Kidney glomerular epithelial cell (primary cell): ENCODE results near the gene AMPD3.

Experiments
- DNase-seq: peaks from one replicate; lab custom pipeline; 2025; lab: John Stamatoyannopoulos, UW

AMPD3 gene

DNA sequence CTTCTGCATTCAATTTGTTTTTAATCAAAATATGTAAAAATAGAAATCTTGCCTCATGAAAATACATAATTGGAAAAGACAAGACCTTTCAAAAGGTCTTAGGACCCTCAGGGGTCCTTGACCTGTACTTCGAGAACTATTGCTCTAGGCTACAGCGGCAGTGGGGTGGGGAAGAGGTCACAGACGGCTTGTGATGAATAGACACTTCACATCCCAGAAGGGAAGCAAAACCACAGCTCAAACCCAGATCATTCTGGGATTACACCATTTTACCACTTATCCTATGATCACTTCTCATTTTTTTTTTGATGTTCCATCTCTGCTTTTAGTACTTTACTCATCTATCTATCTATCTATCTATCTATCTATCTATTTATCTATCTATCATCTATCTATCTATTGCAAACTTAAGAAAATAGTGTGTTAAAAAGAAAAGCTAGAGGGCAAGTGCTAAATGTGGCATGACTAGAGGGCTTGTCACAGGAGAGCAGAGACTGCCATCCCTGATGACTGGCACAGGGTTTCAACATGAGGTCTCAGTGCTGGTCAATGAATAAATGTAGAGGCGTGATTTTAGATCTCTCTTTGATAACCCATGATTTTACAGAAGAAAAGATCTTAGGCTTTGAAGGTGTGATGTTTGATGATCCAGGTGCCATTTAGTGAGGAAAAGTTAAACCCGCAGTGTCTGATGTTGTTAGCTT lies 48.9 kb downstream of the AMPD3 start:
- no peak for DNase-seq

DNA sequence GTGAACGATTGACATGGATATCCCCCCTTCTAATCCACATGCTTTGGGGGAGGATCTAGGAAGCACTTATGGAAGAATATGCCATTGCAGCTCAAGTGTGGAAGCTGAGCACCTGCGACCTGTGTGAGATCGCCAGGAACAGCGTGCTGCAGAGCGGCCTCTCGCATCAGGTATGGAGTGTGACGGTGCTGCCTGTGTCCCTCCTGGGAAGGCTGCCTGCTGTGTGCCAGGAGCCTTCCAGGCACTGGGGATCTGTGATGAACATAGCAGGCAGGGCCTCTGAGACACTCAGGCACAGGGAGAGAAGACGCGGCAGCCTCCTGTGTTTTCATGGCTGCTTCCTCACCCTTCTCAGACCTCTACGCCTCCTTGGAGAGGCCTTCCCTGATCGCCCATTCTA lies 49.4 kb downstream of the AMPD3 start:
- no peak for DNase-seq

DNA sequence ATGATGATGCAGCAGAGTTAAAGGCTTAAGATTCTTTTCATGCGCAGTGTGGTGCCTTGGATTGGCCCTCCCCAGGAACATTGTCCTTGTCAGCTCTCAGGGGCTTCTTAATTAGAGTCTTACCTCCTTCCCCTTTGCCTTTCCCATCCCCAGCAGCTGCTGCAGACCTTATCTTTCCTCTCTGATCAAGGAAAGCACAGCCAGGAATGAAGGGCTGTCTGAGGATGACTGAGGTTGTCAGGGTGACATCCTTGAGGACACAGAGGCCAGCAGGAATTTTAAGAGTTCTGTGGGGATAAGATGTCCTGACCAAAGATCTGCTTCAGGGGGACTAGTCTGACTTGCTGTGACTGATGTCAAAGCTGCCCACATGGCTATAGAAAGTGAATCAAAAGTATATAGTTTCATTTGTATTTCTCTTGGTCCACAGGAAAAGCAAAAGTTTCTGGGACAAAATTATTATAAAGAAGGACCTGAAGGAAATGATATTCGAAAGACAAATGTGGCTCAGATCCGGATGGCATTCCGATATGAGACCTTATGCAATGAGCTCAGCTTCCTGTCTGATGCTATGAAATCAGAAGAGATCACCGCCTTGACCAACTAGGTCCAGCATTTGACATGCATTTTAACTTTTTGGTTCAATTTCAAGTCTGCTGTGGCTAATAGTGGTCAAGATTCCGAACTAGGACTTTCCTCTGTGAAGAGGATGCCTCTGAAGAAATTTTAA lies 50.4 kb downstream of the AMPD3 start:
- DNase-seq = no peak

DNA sequence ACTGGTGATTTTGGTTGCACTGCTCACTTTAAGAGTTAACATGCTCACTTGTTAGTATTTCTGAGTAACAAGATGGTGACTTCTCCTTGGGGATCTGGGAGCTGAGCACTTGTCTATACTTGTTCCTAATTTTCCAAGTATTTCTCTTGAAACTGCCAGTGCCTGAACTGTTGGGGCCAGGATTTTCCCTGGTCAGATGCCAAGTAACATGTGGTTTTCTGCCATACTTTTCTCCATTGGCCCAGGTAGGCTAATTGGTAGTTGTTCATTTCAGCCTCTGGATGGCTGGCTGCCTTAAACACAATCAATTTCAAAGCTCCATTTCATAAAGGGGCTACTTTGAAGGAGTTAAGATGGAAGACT lies 50.9 kb downstream of the AMPD3 start:
- DNase-seq = no peak

DNA sequence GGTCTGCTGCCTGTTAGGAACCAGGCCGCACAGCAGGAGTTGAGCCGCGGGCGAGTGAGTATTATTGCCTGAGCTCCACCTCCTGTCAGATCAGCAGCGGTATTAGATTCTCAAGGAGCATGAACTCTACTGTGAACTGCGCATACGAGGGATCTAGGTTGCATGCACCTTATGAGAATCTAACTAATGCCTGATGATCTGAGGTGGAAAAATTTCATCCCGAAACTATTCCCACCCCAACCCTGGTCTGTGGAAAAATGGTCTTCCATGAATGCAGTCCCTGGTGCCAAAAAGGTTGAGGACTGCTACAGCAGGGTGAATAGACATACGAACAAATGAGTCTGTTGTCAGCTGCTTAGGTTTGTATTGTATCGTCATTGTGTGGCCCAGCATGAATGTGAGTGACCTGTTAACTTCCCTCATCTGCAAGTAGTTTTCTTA lies 56.1 kb downstream of the AMPD3 start:
- DNase-seq = no peak

DNA sequence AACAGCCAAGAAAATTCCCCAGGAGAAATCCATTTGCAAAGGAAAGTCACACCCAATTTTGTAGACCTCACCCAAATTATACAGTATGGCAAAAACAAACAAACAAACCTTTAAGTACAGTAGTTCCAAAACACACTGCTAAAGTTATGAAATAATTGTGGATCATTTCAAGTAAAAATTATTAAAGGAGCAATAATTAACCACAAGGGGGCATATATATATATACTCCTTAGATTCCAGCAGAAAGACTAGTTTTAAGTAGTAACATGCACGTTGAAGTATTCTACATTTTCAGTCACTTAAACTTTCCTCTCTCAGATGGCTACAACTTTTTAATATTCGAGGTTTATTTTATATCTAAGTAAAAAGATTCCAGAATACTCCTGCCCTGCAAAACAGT lies 59.1 kb downstream of the AMPD3 start:
- DNase-seq = no peak

DNA sequence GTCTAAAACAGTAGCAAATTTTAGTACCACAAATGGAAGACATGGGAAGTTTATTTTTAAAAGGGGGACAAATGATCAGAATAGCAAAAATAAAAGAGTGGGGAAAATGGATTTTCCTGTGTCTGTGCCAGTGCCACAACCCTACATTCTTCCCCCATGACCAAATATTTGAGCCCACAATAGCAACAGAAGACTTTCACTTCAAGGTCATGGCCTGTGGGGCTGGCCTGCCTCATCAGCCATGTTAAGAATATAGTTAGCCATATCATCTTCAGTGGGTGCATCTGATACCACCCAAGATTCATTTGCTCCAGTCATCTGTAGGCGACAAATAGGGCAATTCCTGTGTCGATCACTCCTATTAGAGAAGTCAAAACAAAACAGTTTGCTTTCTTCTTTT lies 59.6 kb downstream of the AMPD3 start:
- no peak for DNase-seq

DNA sequence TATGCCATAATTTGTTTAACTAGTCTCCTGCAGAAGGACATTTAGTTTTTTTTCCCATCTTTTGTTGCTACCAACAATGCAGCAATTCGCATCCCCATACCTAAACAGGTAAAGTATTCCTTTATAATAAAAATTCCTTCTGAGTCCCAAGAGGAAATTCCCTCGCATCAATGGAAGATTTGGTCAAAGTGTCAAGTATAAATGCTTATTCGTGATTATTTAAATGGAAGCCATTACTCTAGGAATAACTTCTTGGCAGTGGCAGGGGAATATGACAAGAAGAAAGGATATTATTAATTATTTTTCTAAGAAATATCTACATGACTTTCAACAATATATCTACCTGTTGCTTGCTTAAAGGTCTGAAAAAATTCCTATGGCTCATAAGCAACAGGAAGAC lies 60.4 kb downstream of the AMPD3 start:
- no peak for DNase-seq

DNA sequence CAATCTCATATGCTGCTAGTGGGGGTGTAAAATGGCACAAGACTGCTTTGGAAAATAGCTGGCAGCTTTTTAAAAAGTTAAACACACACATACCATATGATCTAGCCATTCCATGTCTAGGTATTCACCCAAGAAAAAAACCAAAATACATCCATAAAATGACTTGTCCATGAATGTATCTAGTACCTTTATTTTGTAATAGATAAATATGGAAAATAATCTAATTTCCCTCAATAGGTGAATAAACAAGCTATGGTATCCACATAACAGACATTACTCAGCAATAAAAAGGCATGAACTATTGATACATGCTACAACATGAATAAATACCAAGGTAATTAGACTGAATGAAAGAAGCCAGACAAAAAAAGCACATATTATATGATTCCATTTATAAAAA lies 63.1 kb downstream of the AMPD3 start:
- DNase-seq = no peak

DNA sequence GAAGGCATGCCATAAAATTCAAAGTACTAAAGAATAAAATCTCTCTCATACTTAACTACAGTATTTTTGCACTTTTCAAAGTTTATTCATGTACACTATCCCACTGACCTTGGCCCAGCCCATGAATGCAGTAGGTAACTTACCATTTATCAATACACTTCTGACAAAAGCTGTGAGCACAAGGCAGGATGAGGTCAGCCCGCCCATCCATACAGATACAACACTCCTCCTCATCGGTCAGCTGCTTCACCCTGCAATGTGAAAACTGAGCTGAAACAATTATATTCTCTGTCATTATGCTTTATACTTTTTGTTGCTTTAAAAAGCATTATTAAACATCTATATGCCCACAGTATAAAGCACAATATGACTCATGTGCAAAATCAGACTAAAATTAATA lies 63.8 kb downstream of the AMPD3 start:
- DNase-seq = peak; percentile 6

DNA sequence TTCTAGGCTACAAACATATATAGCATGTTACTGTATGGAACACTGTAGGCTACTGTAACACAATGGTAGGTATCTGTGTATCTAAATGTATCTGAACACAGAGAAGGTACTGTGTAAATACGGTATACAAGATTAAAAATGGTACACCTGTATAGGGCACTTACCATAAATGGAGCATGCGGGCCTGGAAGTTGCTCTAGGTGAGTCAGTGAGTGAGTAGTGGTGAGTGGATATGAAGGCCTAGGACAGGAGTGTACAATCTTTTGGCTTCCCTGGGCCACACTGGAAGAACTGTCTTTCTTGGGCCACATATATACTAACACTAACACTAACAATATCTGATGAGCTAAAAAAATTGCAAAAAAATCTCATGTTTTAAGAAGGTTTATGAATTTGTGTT lies 64.6 kb downstream of the AMPD3 start:
- DNase-seq = no peak

DNA sequence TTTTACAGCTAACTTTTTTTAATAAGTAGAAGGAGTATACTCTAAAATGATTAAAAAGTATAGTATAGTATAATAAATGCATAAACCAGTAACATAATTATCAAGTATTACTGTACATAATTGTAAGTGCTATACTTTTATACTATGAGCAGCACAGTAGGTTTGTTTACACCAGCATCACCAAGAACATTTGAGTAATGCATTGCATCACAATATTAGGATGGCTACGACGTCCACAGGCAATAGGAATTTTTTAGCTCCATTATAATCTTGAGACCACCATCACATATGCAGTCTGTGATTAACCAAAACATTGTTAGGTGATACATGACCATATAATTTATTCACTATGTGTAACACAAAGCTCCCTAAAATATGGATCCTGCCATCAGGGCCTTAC lies 65.5 kb downstream of the AMPD3 start:
- DNase-seq = no peak

DNA sequence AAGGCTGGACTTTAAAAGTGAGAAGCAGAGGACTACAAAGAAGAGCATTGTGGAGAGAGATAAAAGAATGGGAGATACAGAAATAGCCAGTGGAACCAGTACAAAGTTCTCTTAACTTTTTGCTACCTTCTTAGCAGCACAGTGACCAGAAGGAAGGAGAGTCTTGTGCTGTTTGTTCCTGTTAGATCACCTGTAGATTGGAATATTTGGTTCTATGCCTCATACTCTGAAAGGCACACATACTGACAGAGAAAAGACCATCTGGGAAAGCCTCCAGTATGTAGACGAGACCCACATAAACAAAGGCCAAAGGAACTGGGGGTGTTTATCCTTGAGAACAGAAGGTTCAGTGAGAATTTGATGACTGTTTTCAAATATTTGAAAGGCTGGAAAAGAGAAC lies 67.2 kb downstream of the AMPD3 start:
- DNase-seq = no peak

DNA sequence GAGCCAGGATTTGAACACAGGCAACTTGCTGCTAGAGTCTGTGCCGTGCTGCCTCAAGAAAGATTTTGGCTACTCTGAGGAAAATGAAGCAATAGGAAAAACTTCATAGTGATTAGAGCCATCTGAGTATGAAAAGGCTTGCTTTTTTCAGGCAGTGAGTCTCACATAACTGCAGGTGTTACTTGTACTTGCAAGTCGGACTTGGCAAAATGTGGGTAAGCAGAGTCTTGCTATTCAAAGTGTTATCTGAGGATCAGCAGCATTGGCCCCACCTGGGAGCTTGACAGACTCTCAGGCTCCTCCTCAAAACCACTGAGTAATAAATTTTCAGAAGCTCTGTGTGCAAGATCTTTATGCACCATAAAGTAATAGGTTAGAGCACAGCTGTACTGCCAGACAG lies 67.9 kb downstream of the AMPD3 start:
- DNase-seq = no peak

DNA sequence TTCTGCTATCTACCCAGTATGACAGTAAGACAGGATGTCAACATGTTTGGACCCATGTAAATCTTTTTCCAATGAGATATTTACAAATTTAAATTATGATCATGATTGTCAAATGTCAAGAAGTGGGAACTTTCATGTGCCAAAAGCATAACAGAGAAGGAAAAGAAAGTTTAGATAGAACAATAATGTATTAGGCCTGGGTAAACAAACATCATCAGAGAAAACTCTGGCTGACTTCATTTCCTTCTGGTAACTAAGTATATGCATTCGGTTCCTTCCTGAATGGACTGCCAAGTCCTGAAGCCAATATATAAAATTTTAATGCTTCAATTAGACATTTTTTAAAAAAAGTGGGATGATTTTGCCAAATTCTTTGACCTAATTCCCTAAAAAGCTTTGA lies 69.4 kb downstream of the AMPD3 start:
- no peak for DNase-seq

DNA sequence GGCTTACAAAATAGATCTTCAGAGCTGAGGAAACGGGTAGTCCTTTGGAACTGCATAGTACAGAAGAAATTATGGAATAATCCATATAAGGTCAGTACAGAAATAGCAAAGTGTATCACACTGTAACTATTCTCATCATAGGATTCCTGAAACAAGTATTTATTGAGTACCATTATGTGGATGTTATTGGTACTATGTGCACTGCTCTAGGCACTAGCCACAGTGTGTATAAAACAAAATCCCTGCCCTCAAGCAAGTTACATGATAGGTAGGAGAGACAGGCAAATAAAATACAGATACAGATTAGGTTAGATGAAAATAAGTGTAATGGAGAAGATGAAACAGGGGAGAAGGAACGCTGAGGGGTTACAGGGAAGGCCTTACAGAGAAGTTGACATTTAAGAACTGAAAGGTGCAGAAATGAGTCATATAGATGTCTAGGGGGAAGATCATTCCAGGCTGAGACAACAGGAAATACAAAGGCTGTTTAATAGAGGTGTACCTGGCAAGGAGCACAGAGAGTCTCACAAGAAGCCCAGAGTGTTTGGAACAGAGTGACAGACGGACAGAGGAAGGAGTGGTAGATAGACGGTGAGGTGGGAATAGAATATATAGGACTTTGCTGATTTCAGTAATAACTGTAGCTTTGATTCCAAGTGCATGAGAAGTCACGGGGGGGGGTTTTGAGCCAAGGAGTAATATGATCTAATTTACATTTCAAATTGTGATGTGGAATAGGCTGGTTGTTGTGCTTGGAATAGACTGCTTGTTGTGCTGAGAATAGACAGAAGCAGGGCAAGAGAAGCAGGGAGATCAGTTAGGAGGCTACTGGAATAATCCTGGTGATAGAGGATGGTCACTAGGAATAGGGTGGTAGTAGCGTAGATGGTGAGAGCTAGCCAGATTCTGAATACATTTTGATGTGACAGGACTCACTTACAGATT lies 72.2 kb downstream of the AMPD3 start:
- DNase-seq = no peak

DNA sequence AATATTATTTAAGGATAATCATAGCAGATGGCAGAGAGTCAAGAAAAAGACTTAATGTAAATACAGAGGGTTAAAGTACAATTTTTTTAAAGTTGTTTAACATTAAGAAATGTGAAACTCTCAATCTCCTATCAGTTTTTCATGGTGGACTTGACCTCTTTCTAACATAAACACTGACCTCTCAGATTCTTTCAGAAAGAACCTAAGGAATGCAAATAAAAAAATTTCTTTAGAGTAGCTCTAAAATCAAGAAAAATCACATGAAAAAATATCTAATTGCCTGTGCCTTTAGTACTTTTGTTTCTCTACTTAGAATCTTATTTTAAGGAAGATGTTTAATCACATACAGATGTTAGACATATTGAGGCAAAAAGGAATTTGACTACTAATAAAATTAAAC lies 73.1 kb downstream of the AMPD3 start:
- no peak for DNase-seq

DNA sequence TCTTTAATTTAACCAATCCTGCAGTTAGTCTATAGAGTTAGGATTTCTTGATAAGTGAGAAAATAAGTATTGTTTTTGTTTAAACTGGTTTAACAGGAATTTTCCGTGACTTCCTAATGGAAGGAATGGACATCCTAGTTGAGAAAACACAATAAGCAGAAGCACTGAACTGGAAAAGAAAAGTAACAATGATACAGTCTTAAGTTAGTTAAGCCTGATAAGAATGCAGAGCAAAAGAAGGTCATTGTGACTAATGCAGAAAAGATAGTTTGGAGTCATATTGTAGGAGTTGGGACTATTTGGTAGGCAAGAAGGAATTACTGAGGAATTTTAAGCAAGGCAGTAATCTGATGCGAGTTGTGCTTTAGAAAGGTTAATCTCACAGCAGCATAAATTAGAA lies 74.2 kb downstream of the AMPD3 start:
- DNase-seq = peak; percentile 47

DNA sequence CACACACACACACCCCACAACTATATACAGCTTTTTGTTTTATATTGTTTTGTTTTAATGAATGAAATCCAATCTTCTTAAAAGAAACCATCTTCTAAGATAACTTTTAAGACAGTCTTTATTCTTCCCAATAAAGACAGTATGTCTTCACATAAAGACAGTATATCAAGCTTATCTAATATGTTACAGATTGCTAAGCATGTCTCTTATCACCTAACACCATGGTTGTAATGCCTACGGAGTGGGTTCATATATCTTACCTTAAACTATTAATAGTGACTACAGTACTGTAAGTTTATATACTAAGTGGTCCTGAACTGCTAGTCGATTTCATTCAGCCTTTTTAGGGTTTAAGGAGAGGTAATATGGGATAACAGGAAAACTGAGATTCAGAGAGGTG lies 77.5 kb downstream of the AMPD3 start:
- no peak for DNase-seq

DNA sequence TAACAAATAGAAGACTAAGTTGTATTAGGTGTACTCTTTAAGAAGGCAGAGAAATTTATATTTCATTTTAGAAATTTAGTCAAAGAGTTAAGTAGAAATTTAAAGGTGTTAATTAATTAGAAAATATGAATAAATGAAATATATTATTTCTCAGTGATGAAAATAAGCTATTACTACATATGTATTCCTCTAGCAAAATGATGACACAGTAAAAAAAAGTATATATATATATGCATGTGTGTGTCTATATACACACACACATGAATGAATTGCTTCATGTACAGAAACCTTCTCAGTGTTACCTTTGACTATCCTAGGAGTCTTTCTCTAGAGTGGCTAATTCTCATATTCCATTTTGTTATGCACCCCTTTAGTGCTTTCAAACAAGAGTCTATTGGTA lies 78.3 kb downstream of the AMPD3 start:
- no peak for DNase-seq

DNA sequence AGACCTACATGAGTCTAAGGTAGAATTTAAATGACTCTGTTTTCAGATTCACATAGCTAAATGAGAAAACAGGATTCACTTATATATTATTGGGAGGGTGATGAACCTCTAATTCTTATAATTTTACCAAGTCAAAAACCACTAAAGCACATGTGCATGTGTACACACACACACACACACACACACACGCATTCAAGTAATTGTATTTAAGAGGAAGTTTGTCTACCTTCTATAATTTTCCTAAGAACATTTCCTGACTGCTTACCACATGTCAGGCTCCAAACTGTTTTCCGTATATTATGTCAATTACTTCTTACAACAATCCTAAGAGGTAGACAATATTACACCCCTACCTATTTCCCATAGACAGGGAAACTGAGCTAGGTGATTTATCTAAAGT lies 79.3 kb downstream of the AMPD3 start:
- DNase-seq = no peak

DNA sequence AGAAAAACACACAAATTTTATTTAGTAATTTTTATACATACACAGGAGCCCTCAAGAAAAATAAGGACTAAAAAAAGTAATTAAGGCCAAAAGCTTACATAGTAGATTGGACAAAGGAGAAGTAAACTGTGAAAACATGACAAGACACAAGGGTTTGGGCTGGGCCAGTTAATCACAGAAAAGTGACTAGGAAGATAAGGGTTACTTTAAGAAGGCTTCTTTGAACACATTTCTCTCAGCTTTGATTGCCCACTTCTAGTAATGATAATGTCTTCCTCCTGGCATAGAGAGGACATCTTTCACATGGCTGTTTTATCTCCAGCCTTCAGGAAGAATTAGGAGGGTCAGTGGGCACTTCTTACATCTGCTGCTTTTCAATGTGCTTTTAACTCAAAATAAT lies 82.5 kb downstream of the AMPD3 start:
- no peak for DNase-seq

DNA sequence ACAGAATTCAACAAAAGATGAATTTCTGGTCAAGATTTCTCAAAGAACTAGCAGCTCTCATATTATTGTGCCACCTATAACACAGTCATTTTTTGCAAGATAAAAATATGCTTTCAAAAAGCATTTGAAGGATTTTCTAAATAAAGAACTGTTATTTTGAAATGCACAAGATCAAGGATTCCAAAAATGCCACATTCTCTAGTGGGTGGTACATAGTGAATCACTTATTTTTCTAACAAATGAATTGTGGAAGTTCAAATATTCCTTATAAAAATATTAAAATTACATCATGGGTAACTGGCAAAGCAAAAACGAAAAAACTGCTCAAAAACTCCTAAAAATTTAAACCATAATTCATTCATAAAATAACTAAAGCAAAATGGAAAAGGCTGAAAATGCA lies 83.9 kb downstream of the AMPD3 start:
- no peak for DNase-seq
